Measurements from ENCODE around the gene EEFSEC. TPM values are rescaled to one million over a fixed set of nuclear protein-coding genes. Genes with fewer than 3 reads are reported as not detected.

The EEFSEC gene
- total and polyA plus RNA-seq, 2 experiments from 2014 or later, result 10.1 to 16.2 TPM

DNA sequence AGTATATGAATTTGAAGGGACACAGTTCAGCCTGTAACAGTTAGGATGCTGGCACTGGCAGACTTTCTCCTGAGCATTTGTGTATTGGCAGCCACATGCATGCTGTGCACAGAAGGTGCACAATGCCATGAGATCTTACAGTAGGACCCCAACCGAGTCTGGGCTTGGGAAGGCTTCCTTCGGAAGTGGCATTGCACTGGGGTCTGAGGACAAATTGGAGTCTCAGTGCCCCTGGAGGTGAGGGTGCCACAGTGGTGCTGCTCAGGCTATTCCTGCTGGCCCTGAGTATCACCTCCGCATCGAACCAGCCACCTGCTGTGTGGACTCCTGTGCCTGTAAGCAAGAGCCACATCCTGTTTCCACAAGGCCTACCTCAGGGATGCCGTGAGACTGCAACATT is 213.9 kb downstream of the EEFSEC start (continued):
- TF ChIP-seq ETS1 (IDR thresholded peaks at IDR 0.05) (no peak), EZH2phosphoT487 (IDR thresholded peaks at IDR 0.05; ENCODE audit: unreplicated experiment) (no peak), JUNB (IDR thresholded peaks at IDR 0.05; ENCODE audit: unreplicated experiment) (no peak), ZNF331 (CRISPR knock-in tag; IDR thresholded peaks at IDR 0.05; ENCODE audit: low read depth) (no peak), POLR2AphosphoS5 (IDR thresholded peaks at IDR 0.05; ENCODE audit: low read depth) (no peak), ZNF462 (CRISPR knock-in tag; IDR thresholded peaks at IDR 0.05) (no peak)

GRCh38 chr3:128367761-128368160 is 214.5 kb downstream of the EEFSEC start:
- peaks cover 4% of the 10 kb centered on the region for H3K27me3 Mint-ChIP-seq (ENCODE audit: insufficient read depth, low read depth, poor library complexity)

More at GRCh38 chr3:128367761-128368160, 214.5 kb downstream of the EEFSEC start:
- TF ChIP-seq ZNF331 (CRISPR knock-in tag; IDR thresholded peaks at IDR 0.05; ENCODE audit: low read depth) (no peak), EZH2phosphoT487 (IDR thresholded peaks at IDR 0.05; ENCODE audit: unreplicated experiment) (no peak), POLR2AphosphoS5 (IDR thresholded peaks at IDR 0.05; ENCODE audit: low read depth) (no peak)
- peak; percentile 33 for DNase-seq (ENCODE audit: low spot score)
- no peaks in the 10 kb centered on the region for H3K79me2 ChIP-seq (replicated peaks; ENCODE audit: insufficient read depth)
- H3F3A ChIP-seq (replicated peaks; ENCODE audit: low read depth), result no peaks in the 10 kb centered on the region
- no peaks in the 10 kb centered on the region for H3K9me2 ChIP-seq (ENCODE audit: insufficient read depth)
- H2AFZ ChIP-seq, result no peak overlapping the region
- Mint-ChIP-seq H3K27ac (0 out of 2 replicates have a peak overlapping the region, but pooled peaks have one; percentile 17), H3K4me3 (no peak overlapping the region), H3K36me3 (ENCODE audit: low read depth) (no peaks in the 10 kb centered on the region), H3K9me3 (no peaks in the 10 kb centered on the region), H3K4me1 (peaks cover 14% of the 10 kb centered on the region)
- no peaks in the 10 kb centered on the region for H3K27me3 ChIP-seq (ENCODE audit: insufficient read depth)
- H4K20me1 ChIP-seq (replicated peaks; ENCODE audit: insufficient read depth), result no peaks in the 10 kb centered on the region; the same call in 1 of the 2 replicates
- no peaks in the 10 kb centered on the region for H3K4me1 ChIP-seq (ENCODE audit: insufficient read depth)
- H3K4me2 ChIP-seq, result no peak overlapping the region
- H3K27ac ChIP-seq (ENCODE audit: low read depth), result no peak overlapping the region
- no peak overlapping the region for H3K4me3 ChIP-seq
- ATAC-seq, result peak; percentile 59
- no peaks in the 10 kb centered on the region; the same call in 1 of the 2 replicates for H3K36me3 ChIP-seq (ENCODE audit: insufficient read depth)
